H9 (cell line): ENCODE measurements around the gene THSD4. TPM values are rescaled to one million over a fixed set of nuclear protein-coding genes. Genes with fewer than 3 reads are reported as not detected.

Source experiments
- DNase-seq: peaks from one replicate; pipeline ENCODE4 v3.0.0-alpha.2; 2017
- H2AFZ ChIP-seq: one replicate; pipeline ENCODE4 v1.6.1; 2013; ENCODE audit warnings: mild to moderate bottlenecking, low read length, control low read depth, moderate library complexity
- H2AK5ac ChIP-seq: 2 replicates; pipeline ENCODE4 v1.6.1; 2013; ENCODE audit warnings: low read length, control low read depth, mixed read lengths; ENCODE audit not compliant: insufficient read length
- H2BK120ac ChIP-seq: one replicate; pipeline ENCODE4 v1.6.1; 2013; ENCODE audit warnings: low read depth, mild to moderate bottlenecking, low read length, control low read depth, inconsistent platforms; ENCODE audit not compliant: poor library complexity, severe bottlenecking
- H2BK12ac ChIP-seq: 2 replicates; pipeline ENCODE4 v1.6.1; 2013; ENCODE audit warnings: low read length, control low read depth, mixed read lengths, low read depth; ENCODE audit not compliant: insufficient read length
- H2BK15ac ChIP-seq: 2 replicates; pipeline ENCODE4 v1.6.1; 2013; ENCODE audit warnings: low read depth, low read length, control low read depth
- H2BK20ac ChIP-seq: one replicate; pipeline ENCODE4 v1.6.1; 2013; ENCODE audit warnings: low read depth, mild to moderate bottlenecking, low read length, control low read depth, inconsistent platforms; ENCODE audit not compliant: poor library complexity, severe bottlenecking
- H2BK5ac ChIP-seq: 2 replicates; pipeline ENCODE4 v1.6.1; 2013; ENCODE audit warnings: low read length, control low read depth, mixed read lengths; ENCODE audit not compliant: insufficient read length
- H3K14ac ChIP-seq: 2 replicates; pipeline ENCODE4 v1.6.1; 2013; ENCODE audit warnings: low read length, control low read depth; ENCODE audit not compliant: insufficient read depth
- H3K18ac ChIP-seq: 2 replicates; pipeline ENCODE4 v1.6.1; 2013; ENCODE audit warnings: low read depth, mild to moderate bottlenecking, mixed read lengths, low read length, control low read depth; ENCODE audit not compliant: insufficient read length
- H3K23ac ChIP-seq: 2 replicates; pipeline ENCODE4 v1.6.1; 2013; ENCODE audit warnings: low read length, control low read depth, mixed read lengths, low read depth; ENCODE audit not compliant: insufficient read length
- H3K23me2 ChIP-seq: 2 replicates; pipeline ENCODE4 v1.6.1; 2013; ENCODE audit warnings: low read depth, mild to moderate bottlenecking, mixed read lengths, low read length, control low read depth; ENCODE audit not compliant: insufficient read length, poor library complexity, severe bottlenecking
- H3K27ac ChIP-seq: 2 replicates; pipeline ENCODE4 v1.5.1; 2013; ENCODE audit warnings: low read length, control low read depth, mixed read lengths, low read depth; ENCODE audit not compliant: insufficient read length
- H3K27me3 ChIP-seq: 2 replicates; pipeline ENCODE4 v1.6.1; 2013; ENCODE audit warnings: low read length, control low read depth, inconsistent platforms; ENCODE audit not compliant: insufficient read depth
- H3K4ac ChIP-seq: 2 replicates; pipeline ENCODE4 v1.6.1; 2013; ENCODE audit warnings: low read depth, mild to moderate bottlenecking, control low read depth, inconsistent platforms, low read length, moderate library complexity
- H3K4me1 ChIP-seq: 2 replicates; pipeline ENCODE4 v1.6.1; 2013; ENCODE audit warnings: low read length, control low read depth, inconsistent platforms; ENCODE audit not compliant: insufficient read depth
- H3K4me2 ChIP-seq: 2 replicates; pipeline ENCODE4 v1.6.1; 2013; ENCODE audit warnings: low read length, control low read depth, mixed read lengths; ENCODE audit not compliant: insufficient read length, insufficient read depth
- H3K56ac ChIP-seq: 2 replicates; pipeline ENCODE4 v1.6.1; 2013; ENCODE audit warnings: low read depth, mild to moderate bottlenecking, mixed read lengths, low read length, control low read depth; ENCODE audit not compliant: insufficient read length
- H3K79me1 ChIP-seq: 2 replicates; pipeline ENCODE4 v1.6.1; 2013; ENCODE audit warnings: low read depth, mild to moderate bottlenecking, moderate library complexity, low read length, control low read depth, inconsistent platforms; ENCODE audit not compliant: insufficient read depth, poor library complexity, severe bottlenecking
- H3K79me2 ChIP-seq: 2 replicates; pipeline ENCODE4 v1.6.1; 2013; ENCODE audit warnings: low read length, control low read depth, inconsistent platforms; ENCODE audit not compliant: insufficient read depth
- H3K9ac ChIP-seq: 2 replicates; pipeline ENCODE4 v1.6.1; 2013; ENCODE audit warnings: low read length, control low read depth, mixed read lengths; ENCODE audit not compliant: insufficient read length; ENCODE audit errors: extremely low read depth
- H3K9me3 ChIP-seq: one replicate; pipeline ENCODE4 v1.6.1; 2013; ENCODE audit warnings: low read depth, low read length, inconsistent platforms; ENCODE audit not compliant: control insufficient read depth
- H3T11ph ChIP-seq: one replicate; pipeline ENCODE4 v1.6.1; 2013; ENCODE audit warnings: mild to moderate bottlenecking, low read length, control low read depth, inconsistent platforms
- H4K20me1 ChIP-seq: one replicate; pipeline ENCODE4 v1.6.1; 2013; ENCODE audit not compliant: control insufficient read depth, insufficient read length, insufficient read depth
- H4K5ac ChIP-seq: 2 replicates; pipeline ENCODE4 v1.6.1; 2013; ENCODE audit warnings: low read depth, mild to moderate bottlenecking, mixed read lengths, low read length, control low read depth; ENCODE audit not compliant: insufficient read length
- H4K8ac ChIP-seq: replicated peaks from 2 replicates; pipeline ENCODE4 v1.6.1; 2013; ENCODE audit warnings: low read length, control low read depth, mixed read lengths, low read depth; ENCODE audit not compliant: insufficient read length
- H4K91ac ChIP-seq: 2 replicates; pipeline ENCODE4 v1.6.1; 2013; ENCODE audit warnings: low read depth, mild to moderate bottlenecking, moderate library complexity, mixed read lengths, low read length, control low read depth; ENCODE audit not compliant: insufficient read length
- H3K27ac Mint-ChIP-seq, 3 experiments: 2 replicates in 2 of 3; 3 replicates in 1 of 3; pipeline ENCODE4 v1.8.0; 2020 to 2021; ENCODE audit warnings: mixed read lengths in 3 of 3, mild to moderate bottlenecking in 1 of 3, moderate library complexity in 1 of 3
- H3K27me3 Mint-ChIP-seq: 2 replicates; pipeline ENCODE4 v1.8.0; 2021; ENCODE audit warnings: low read depth, mild to moderate bottlenecking, moderate library complexity, mixed read lengths
- H3K36me3 Mint-ChIP-seq, 3 experiments: 2 replicates in 2 of 3; 3 replicates in 1 of 3; pipeline ENCODE4 v1.8.0; 2020 to 2021; ENCODE audit warnings: low read depth in 3 of 3, mixed read lengths in 3 of 3; ENCODE audit not compliant: insufficient read depth in 1 of 3
- H3K4me1 Mint-ChIP-seq, 2 experiments: 2 replicates each; pipeline ENCODE4 v1.8.0; 2020; ENCODE audit warnings: mixed read lengths in 2 of 2
- H3K4me3 Mint-ChIP-seq, 2 experiments: 2 replicates in 1 of 2; 3 replicates in 1 of 2; pipeline ENCODE4 v1.8.0; 2020 to 2021; ENCODE audit warnings: mild to moderate bottlenecking in 2 of 2, mixed read lengths in 2 of 2, moderate library complexity in 1 of 2
- H3K9me3 Mint-ChIP-seq, 2 experiments: 2 replicates in 1 of 2; 3 replicates in 1 of 2; pipeline ENCODE4 v1.8.0; 2020; ENCODE audit warnings: mild to moderate bottlenecking in 2 of 2, mixed read lengths in 2 of 2, moderate library complexity in 1 of 2
- CTCF ChIP-seq: fragments of 200-600 bp; sonication (generic); conservative IDR thresholded peaks from 3 replicates; pipeline ENCODE4 v1.8.0; 2021; ENCODE audit warnings: antibody characterized with exemption, mild to moderate bottlenecking
- WGBS: extraction: QIAGEN DNeasy Blood & Tissue Kit; methylation state at CpG from one replicate; pipeline ENCODE4 v1.1.7; 2013; ENCODE audit warnings: missing lambda C conversion rate, low lambda C conversion rate, mixed read lengths; ENCODE audit not compliant: insufficient read length; ENCODE audit errors: extremely low coverage; 5-methylcytosine and 5-hydroxymethylcytosine counted together
- total RNA-seq: library from RNA; stranded (reverse); gene quantifications from 2 replicates; pipeline ENCODE4 v1.2.1, GENCODE V29; 2021

Gene THSD4
- total RNA-seq, 1 experiment from 2014 or later: 5.5 TPM

- no peak overlapping the region for H4K8ac ChIP-seq
- H3K9ac ChIP-seq: no peak overlapping the region
- no peak overlapping the region for H4K91ac ChIP-seq
- no peak overlapping the region for H3T11ph ChIP-seq
- no peak overlapping the region for H2BK12ac ChIP-seq
- no peaks in the 10 kb centered on the region for H3K79me1 ChIP-seq
- no peak overlapping the region for H3K18ac ChIP-seq
- H3K14ac ChIP-seq: no peak overlapping the region
- no peaks in the 10 kb centered on the region for H3K23me2 ChIP-seq
- Mint-ChIP-seq H3K27me3 (no peaks in the 10 kb centered on the region), H3K27ac (no peak overlapping the region), H3K4me1 (peaks cover 11 to 13% of the 10 kb centered on the region in 2 experiments), H3K9me3 (no peaks in the 10 kb centered on the region; a peak in 1 of 5 replicates), H3K36me3 (peaks cover 0 to 1% (median 0%) of the 10 kb centered on the region in 3 experiments; a peak in 1 of 7 replicates), H3K4me3 (no peak overlapping the region)
- no peak overlapping the region for H3K27ac ChIP-seq
- no peaks in the 10 kb centered on the region for H3K79me2 ChIP-seq
- H3K4me2 ChIP-seq: no peak overlapping the region
- no peaks in the 10 kb centered on the region for H3K9me3 ChIP-seq
- no peak overlapping the region for H2AFZ ChIP-seq
- H3K4me1 ChIP-seq: 0 out of 2 replicates have a peak, but pooled peaks cover 5% of the 10 kb centered on the region
- H2BK120ac ChIP-seq: no peak overlapping the region
- H2BK5ac ChIP-seq: no peak overlapping the region
- H3K23ac ChIP-seq: no peak overlapping the region
- no peak overlapping the region for H4K5ac ChIP-seq
- TF ChIP-seq CTCF: no peak
- no peak overlapping the region for H2AK5ac ChIP-seq
- no peaks in the 10 kb centered on the region for H3K27me3 ChIP-seq
- no peak overlapping the region for H2BK15ac ChIP-seq
- no peak overlapping the region for H3K56ac ChIP-seq
- H3K4ac ChIP-seq: no peak overlapping the region
- DNase-seq: no peak
- no CpG with 5 or more reads among the region's 6 CpGs for WGBS
- no peak overlapping the region for H2BK20ac ChIP-seq
- no peaks in the 10 kb centered on the region for H4K20me1 ChIP-seq
Observed at GRCh38 chr15:71194286-71194685, 79.0 kb downstream of the THSD4 start.
